K562 (cell line): ENCODE data around the gene PTCH1. TPM values are rescaled to one million over a fixed set of nuclear protein-coding genes. Genes with fewer than 3 reads are reported as not detected.
A peak's percentile ranks its signal among the peaks of the same experiment; 100 is the strongest.

ENCODE experiments used
- ARID3A ChIP-seq: IDR thresholded peaks from 2 replicates; pipeline ENCODE4 v1.6.1; 2012; ENCODE audit warnings: low read depth, low read length, improper control_type of control experiment, borderline replicate concordance
- ATF1 ChIP-seq, 2 experiments: fragments of 450-650 bp in 1 of 2; IDR thresholded peaks; 2 replicates each; pipeline ENCODE4 v1.6.1; 2016; ENCODE audit warnings: missing compliant biosample characterization in 1 of 2, missing genetic modification characterization in 1 of 2
- BACH1 ChIP-seq: fragments of 200-800 bp; sonication (Bioruptor generic); IDR thresholded peaks from 2 replicates; pipeline ENCODE4 v1.6.1; 2016; ENCODE audit warnings: missing genetic modification characterization, missing compliant biosample characterization
- CBX5 ChIP-seq: IDR thresholded peaks from 2 replicates; pipeline ENCODE4 v1.6.1; 2014; ENCODE audit warnings: low read depth, borderline replicate concordance
- FOS ChIP-seq: IDR thresholded peaks from 3 replicates; pipeline ENCODE4 v1.6.1; 2011; ENCODE audit not compliant: insufficient read length; ENCODE audit errors: extremely low read depth
- FOXA3 ChIP-seq, 2 experiments: fragments of 450-650 bp in 1 of 2; sonication (generic) in 1 of 2; formaldehyde crosslinking; IDR thresholded peaks in 1 of 2; conservative IDR thresholded peaks in 1 of 2; 2 replicates each; pipeline versions ENCODE4 v1.4.0 to v1.8.0; 2020 to 2022; ENCODE audit warnings: mild to moderate bottlenecking in 2 of 2, missing genetic modification reagents in 1 of 2
- KDM4B ChIP-seq, 2 experiments: fragments of 450-650 bp in 1 of 2; sonication (generic) in 1 of 2; IDR thresholded peaks; 2 replicates each; pipeline ENCODE4 v1.6.1; 2016 to 2017; ENCODE audit warnings: borderline replicate concordance in 2 of 2, antibody characterized with exemption in 1 of 2, low read depth in 1 of 2, mild to moderate bottlenecking in 1 of 2
- MCM7 ChIP-seq, 2 experiments: fragments of 450-650 bp; IDR thresholded peaks; 2 replicates each; pipeline ENCODE4 v1.6.1; 2016 to 2018
- MYBL2 ChIP-seq, 2 experiments: fragments of 450-650 bp in 1 of 2; sonication (generic) in 1 of 2; formaldehyde crosslinking in 1 of 2; IDR thresholded peaks; 2 replicates each; pipeline versions ENCODE4 v1.6.1 to v1.8.1; 2017 to 2022; ENCODE audit warnings: borderline replicate concordance in 1 of 2, inconsistent platforms in 1 of 2, low read depth in 1 of 2, mild to moderate bottlenecking in 1 of 2, missing genetic modification reagents in 1 of 2, moderate library complexity in 1 of 2
- POLR2AphosphoS2 ChIP-seq: IDR thresholded peaks from 2 replicates; pipeline ENCODE4 v1.6.1; 2012; ENCODE audit warnings: low read length, improper control_type of control experiment
- RAD51 ChIP-seq: fragments of 450-650 bp; IDR thresholded peaks from 2 replicates; pipeline ENCODE4 v1.7.1; 2016; ENCODE audit warnings: low read depth, mild to moderate bottlenecking, borderline replicate concordance
- RB1 ChIP-seq: fragments of 450-650 bp; IDR thresholded peaks from 2 replicates; pipeline ENCODE4 v1.6.1; 2017; ENCODE audit warnings: low read depth, mild to moderate bottlenecking
- SRF ChIP-seq, 2 experiments: fragments of 250-450, 450-650 bp in 1 of 2; sonication (Bioruptor Pico) in 1 of 2; sonication (generic) in 1 of 2; formaldehyde crosslinking; IDR thresholded peaks; 2 replicates each; pipeline versions ENCODE4 v1.5.0 to v1.5.1; 2020 to 2022; ENCODE audit warnings: mild to moderate bottlenecking in 1 of 2, missing genetic modification reagents in 1 of 2
- TCF3 ChIP-seq: sonication (generic); formaldehyde crosslinking; IDR thresholded peaks from 2 replicates; pipeline ENCODE4 v1.4.0; 2020; ENCODE audit warnings: mild to moderate bottlenecking, missing genetic modification reagents
- ZC3H4 ChIP-seq: sonication (generic); formaldehyde crosslinking; IDR thresholded peaks from 2 replicates; pipeline ENCODE4 v1.9.0; 2021; ENCODE audit warnings: missing genetic modification reagents, borderline replicate concordance
- ZNF277 ChIP-seq: fragments of 250-450 bp; sonication (Bioruptor Pico); IDR thresholded peaks from 2 replicates; pipeline ENCODE4 v1.8.0; 2022; ENCODE audit warnings: inconsistent platforms, mild to moderate bottlenecking, moderate library complexity, borderline replicate concordance
- ZNF282 ChIP-seq: sonication (generic); formaldehyde crosslinking; IDR thresholded peaks from 2 replicates; pipeline ENCODE4 v1.8.1; 2023; ENCODE audit warnings: missing genetic modification reagents
- ZNF609 ChIP-seq: sonication (generic); formaldehyde crosslinking; IDR thresholded peaks from 2 replicates; pipeline ENCODE4 v1.8.1; 2023; ENCODE audit warnings: missing genetic modification reagents, mild to moderate bottlenecking, borderline replicate concordance
- polyA plus RNA-seq, 8 experiments: library from polyadenylated mRNA; depleted of rRNA in 4 of 8; stranded (reverse) in 5 of 8; unstranded in 3 of 8; fragments of >200 nt; fragmentation: Nextera tagmentation in 2 of 8; fragmentation: Illumina TruSeq in 1 of 8; extraction: Ambion mirVana in 2 of 8; extraction: Trizol in 1 of 8; gene quantifications; 2 replicates each; pipeline versions ENCODE4 v1.2.1 to v1.2.3, GENCODE V29; 2011 to 2014; ENCODE audit warnings: inconsistent platforms in 1 of 8, missing spikeins in 1 of 8
- total RNA-seq, 7 experiments: library from RNA; depleted of rRNA in 6 of 7; stranded (reverse); fragments of >200 nt in 6 of 7; fragmentation: Illumina TruSeq in 2 of 7; extraction: Trizol in 2 of 7; gene quantifications; 2 replicates each; pipeline versions ENCODE4 v1.2.1 to v1.2.3, GENCODE V29; 2011 to 2021; ENCODE audit warnings: low replicate concordance in 1 of 7

The PTCH1 gene
- total and polyA plus RNA-seq, 9 of the 15 experiments (the other 6 are each of a cell fraction or from before 2014, with no cell fraction given) = 0.70 to 9.9 (median 3.8) TPM

GRCh38 chr9:95462249-95463147, 54.3 kb downstream of the PTCH1 start (continued):
- TF ChIP-seq FOS (no peak), ARID3A (peak; percentile 82; the same call in 1 of the 2 replicates), MCM7 (IDR thresholded peaks at IDR 0.05) (no peak), RAD51 (peak; percentile 28; the same call in 1 of the 2 replicates), FOXA3 (CRISPR knock-in tag; conservative IDR thresholded peaks at IDR 0.05 in 1 of 2, IDR thresholded peaks at IDR 0.05 in 1 of 2) (peak; percentile 23 to 75; a peak in 1 of 4 replicates), RB1 (peak; percentile 79), KDM4B (IDR thresholded peaks at IDR 0.05; ENCODE audit: borderline replicate concordance in 2 of 2, low read depth in 1 of 2) (no peak), ZNF609 (CRISPR knock-in tag) (peak; percentile 81; the same call in 1 of the 2 replicates), ZC3H4 (CRISPR knock-in tag) (no peak), ATF1 (CRISPR knock-in tag; IDR thresholded peaks at IDR 0.05) (no peak), ATF1 (tag; IDR thresholded peaks at IDR 0.05) (peak; percentile 74), ZNF282 (CRISPR knock-in tag) (no peak), TCF3 (peak; percentile 97), POLR2AphosphoS2 (no peak), CBX5 (no peak), BACH1 (tag) (peak; percentile 85), ZNF277 (CRISPR knock-in tag) (no peak), MYBL2 (IDR thresholded peaks at IDR 0.05; ENCODE audit: low read depth) (no peak), MYBL2 (CRISPR knock-in tag; IDR thresholded peaks at IDR 0.05; ENCODE audit: borderline replicate concordance) (no peak), SRF (CRISPR knock-in tag; IDR thresholded peaks at IDR 0.05) (peak in 1 of 2 experiments; percentile 73; a peak in 1 of 4 replicates)
